Measurements from ENCODE around the gene AP4S1.
"Not testable (repeated sequence)": the region's sequence is repeated elsewhere in the genome, so short reads cannot be mapped to it uniquely, and the experiment has no call there.

The AP4S1 gene

GRCh38 chr14:31042893-31043292 is 17.4 kb downstream of the AP4S1 start:
- DNase-seq (ENCODE audit: low read depth in 2 of 2): not testable (repeated sequence)

DNA sequence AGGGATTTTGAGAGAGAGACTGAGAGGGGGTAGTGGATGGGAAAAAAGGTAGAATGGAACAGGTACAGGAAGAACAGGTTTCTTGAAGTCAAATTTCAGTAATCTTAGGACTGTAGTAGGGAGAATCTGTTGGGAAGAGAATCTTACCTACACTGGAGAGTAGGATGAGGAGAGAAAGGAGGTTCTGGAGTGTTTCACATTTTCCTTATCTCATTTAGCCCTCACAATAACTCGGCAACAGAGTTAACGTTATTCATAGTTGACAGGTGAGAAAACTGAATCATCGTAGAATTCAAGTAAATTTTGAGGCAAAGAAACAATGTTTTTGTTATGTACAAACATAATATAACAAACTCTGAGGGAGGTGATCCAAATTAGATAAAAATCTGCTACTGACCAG is 17.9 kb downstream of the AP4S1 start:
- no peak for DNase-seq (ENCODE audit: low read depth in 2 of 2)

DNA sequence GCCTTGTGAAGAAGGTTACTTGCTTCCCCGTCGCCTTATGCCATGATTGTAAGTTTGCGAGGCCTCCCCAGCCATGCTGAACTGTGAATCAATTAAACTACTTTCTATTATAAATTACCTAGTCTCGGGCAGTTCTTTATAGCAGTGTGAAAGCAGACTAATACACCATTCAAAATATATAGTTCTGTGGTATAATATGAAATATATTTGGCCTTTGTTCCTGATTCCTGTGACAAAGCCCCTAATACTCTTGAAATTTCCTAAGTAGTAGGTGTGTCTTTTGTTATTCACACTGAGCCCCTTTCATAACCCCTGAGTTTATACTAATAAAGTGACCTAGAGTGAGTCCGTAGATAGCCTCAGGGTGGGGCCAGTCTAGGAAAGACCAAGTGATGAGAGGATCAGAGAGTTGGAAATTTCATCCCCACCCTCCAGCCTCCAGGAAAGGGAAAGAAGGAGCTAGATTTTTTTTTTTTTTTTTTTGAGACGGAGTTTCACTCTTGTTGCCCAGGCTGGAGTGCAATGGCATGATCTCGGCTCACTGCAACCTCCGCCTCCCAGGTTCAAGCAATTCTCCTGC is 20.1 kb downstream of the AP4S1 start:
- DNase-seq (ENCODE audit: low read depth in 2 of 2): no peak

- no peak for DNase-seq (ENCODE audit: low read depth in 2 of 2)
Measured at GRCh38 chr14:31047503-31047902, 22.1 kb downstream of the AP4S1 start.

DNA sequence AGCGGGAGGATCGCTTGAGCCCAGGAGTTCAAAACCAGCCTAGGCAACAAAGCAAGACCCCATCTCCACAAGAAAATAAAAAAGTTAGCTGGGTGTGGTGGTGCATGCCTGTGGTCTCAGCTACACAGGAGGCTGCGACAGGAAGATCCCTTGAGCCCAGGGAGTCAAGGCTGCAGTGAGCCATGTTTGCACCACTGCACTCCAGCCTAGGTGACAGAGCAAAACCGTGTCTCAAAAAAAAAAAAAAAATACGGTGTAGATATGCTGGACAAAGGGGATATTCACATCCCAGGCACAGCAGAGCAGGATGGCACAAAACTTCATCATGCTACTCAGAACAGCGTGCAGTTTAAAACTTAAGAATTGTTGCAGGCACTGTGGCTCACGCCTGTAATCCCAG is 25.6 kb downstream of the AP4S1 start:
- DNase-seq (ENCODE audit: low read depth in 2 of 2): no peak

GRCh38 chr14:31051511-31051910 is 26.1 kb downstream of the AP4S1 start:
- no peak for DNase-seq (ENCODE audit: low read depth in 2 of 2)

DNA sequence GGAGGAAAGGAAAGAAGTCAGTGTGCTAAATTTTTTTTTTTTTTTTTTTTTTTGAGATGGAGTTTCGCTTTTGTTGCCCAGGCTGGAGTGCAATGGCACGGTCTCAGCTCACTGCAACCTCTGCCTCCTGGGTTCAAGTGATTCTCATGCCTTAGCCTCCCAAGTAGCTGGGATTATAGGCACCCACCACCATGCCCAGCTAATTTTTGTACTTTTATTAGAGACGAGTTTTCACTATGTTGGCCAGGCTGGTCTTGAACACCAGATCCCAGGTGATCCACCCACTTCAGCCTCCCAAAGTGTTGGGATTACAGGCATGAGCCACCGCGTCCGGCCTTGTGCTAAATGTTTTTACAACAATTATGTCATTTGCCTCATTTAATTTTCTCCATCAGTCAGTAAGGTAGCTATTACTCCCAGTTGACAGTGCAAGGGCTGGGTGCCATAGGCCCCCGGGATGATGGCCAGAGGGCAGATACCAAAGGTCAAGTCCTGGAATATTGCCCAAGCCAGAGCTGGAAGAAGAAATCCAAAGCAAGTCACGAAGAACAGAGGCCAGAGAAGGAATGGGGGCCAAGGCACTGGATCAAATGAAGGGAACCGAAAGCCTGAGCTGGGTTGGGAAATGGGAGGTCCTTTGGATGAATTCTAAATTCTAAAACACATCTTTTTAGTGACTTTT is 27.6 kb downstream of the AP4S1 start:
- DNase-seq (ENCODE audit: low read depth in 2 of 2): not testable (repeated sequence)

DNA sequence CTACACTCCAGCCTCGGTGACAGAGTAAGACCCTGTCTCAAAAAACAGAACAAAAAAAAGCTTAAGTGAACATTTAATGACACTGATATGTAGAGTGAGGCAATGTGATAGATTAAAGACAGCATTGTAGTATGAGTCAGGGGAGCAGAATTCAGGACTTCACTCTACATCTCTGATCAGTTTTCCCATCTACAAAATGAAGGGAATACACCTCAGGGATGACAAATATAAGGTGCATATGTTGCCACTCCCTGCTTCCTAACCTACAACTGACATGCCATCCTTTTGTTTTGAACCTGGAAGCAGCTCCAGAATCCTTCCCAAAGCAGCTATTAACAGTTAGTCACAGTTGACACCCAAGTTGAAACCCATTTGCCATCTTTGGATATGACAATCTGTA is 31.6 kb downstream of the AP4S1 start:
- DNase-seq (ENCODE audit: low read depth in 2 of 2): no peak

DNA sequence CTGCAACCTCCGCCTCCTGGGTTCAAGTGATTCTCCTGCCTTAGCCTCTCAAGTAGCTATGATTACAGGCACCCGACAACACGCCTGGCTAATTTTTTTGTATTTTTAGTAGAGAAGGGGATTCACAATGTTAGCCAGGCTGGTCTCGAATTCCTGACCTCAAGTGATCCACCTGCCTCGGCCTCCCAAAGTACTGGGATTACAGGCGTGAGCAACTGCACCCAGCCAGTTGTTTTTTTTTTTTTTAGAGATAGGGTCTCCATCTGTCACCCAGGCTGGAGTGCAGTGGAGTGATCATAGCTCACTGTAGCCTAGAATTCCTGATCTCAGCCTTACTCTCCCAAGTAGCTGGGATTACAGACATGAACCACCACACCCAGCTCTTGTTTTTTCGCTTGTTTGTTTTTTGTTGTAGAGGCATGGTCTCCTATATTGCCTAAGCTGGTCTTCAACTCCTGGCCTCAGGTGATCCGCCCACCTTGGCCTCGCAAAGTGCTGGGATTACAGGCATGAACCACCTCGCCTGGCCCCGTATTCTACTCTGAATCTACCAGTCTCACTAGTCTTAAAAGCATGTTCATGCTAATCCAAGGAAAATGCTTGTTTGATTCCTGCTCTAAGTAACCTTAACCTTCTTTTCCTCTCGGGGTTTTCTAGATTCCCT is 32.4 kb downstream of the AP4S1 start:
- DNase-seq (ENCODE audit: low read depth in 2 of 2): no peak

DNA sequence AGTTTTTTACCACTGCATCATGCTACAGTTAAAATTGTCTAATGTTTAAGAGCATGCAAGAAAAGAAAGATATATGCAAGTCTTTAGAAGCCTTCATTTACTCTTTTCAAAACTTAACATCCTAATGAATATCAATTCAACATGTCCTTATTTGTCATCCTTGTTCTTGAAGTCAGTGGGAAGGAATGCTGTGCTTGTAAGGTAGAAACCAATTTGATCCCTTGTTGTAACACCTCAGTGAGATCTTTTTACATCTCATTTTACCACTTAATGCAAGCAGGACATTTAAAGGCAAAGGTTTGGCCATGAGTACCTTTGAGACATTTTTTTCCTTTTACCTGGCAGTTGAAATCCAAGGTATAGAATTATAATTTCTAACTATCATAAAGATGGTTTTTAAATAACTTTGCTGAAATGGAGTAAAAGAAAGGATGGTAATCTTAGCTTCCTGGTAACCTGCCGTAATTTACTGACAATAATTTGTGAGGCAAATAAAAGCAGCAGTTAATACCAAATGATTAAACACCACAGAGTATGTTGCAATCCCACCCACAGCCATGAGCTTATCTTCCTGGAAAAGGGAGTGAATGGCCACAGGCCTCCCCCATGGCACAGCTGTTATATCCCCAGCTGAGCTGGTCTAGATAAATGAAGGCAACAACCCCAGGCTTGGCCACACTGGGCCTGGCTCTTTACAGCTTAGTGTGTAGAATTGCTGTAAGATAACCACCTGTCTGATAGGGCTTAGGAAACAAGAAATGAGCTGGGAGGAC is 33.9 kb downstream of the AP4S1 start:
- DNase-seq (ENCODE audit: low read depth in 2 of 2): no peak

GRCh38 chr14:31060253-31060875 is 34.9 kb downstream of the AP4S1 start:
- DNase-seq (ENCODE audit: low read depth in 2 of 2): no peak

GRCh38 chr14:31062908-31063307 is 37.5 kb downstream of the AP4S1 start:
- DNase-seq (ENCODE audit: low read depth in 2 of 2): not testable (repeated sequence)

DNA sequence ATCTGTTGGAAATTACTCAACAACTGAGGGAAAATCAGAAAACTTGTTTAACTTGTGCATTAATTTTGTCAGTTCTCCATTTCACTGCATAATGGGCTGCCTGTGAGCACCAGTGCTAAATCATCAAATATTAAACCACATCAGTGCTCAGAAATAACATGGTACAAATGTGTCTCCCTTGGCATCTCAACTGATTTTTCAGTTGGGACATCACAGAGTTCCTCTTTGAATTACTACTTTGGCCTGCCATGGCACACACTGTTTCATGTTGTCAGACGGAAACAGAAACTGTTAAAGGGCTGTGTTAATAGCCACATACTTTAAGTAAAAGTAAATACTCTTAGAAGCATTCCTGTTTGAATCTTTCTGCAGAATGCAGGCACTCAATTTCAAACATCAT is 42.8 kb downstream of the AP4S1 start:
- no peak for DNase-seq (ENCODE audit: low read depth in 2 of 2)

GRCh38 chr14:31069343-31069742 is 43.9 kb downstream of the AP4S1 start:
- no peak for DNase-seq (ENCODE audit: low read depth in 2 of 2)

DNA sequence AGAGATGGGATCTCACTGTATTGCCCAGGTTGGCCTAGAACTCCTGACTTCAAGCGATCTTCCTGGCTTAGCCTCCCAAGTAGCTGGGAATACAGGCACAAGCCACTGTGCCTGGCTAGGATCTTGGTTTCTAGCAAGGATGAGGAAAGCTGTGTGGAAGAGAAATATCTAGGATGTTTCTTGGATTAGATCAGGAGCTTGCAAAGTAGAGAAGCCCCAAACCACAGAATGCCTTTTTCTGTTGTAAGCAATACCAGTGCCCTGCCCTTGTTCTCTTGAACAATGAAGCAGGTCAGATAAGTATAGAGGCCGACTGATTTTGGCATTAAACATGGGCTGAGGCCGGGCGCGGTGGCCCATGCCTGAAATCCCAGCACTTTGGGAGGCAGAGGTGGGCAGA is 45.0 kb downstream of the AP4S1 start:
- no peak for DNase-seq (ENCODE audit: low read depth in 2 of 2)

- no peak for DNase-seq (ENCODE audit: low read depth in 2 of 2)
Measured at GRCh38 chr14:31071151-31071550, 45.7 kb downstream of the AP4S1 start.

DNA sequence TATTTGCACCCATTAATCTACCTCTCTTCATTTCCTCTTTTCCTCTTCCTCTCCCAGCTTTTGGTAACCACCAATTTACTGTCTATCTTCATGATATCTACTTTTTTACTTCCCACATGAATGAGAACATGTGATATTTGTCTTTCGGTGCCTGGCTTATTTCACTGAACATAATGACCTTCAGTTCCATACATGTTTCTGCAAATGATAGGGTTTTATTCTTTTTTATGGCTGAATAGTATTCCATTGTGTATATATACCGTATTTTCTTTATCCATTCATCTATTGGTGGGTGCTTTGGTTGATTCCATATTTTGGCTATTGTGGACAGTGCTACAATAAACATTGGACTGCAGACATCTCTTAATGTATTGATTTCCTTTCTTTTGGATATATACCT is 49.7 kb downstream of the AP4S1 start:
- DNase-seq (ENCODE audit: low read depth in 2 of 2): no peak

GRCh38 chr14:31078766-31079165 is 53.3 kb downstream of the AP4S1 start:
- no peak for DNase-seq (ENCODE audit: low read depth in 2 of 2)

DNA sequence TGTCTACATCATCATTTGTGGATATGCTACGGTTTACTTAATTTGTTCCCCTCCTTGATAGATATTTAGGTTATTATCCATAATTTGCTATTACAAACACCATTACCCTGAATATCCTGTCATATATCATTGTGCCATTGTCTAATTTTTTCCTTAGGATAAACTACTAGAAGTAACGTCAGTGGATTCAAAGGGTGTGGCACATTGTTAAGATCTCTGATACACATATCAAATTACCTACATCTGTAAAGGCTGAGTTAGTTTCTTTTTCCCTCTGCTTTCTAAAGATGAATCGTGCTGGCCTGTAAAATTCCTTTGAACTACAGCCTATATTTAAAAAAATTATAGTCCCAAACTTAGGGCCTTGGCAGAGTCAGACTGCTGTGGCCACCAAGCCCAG is 54.6 kb downstream of the AP4S1 start:
- no peak for DNase-seq (ENCODE audit: low read depth in 2 of 2)

DNA sequence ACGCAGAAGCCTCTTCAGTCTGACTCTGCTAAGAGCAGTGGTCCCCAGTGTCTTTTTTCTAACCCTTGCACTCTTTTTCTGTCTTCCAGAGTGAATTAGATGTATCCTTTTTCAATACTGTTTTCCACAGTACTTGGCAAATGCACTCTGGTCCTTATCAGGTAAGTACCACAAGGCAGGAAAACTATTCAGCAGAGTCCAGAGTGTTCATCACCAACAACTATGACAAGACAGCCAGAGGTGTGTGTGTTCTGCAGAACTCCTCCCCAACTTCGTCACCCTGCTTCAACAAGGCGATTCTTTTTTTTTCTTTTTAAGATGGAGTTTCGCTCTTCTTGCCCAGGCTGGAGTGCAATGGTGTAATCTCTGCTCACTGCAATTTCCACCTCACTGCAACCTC is 55.0 kb downstream of the AP4S1 start:
- no peak for DNase-seq (ENCODE audit: low read depth in 2 of 2)

- no peak for DNase-seq (ENCODE audit: low read depth in 2 of 2)
Measured at GRCh38 chr14:31083781-31084180, 58.3 kb downstream of the AP4S1 start.

DNA sequence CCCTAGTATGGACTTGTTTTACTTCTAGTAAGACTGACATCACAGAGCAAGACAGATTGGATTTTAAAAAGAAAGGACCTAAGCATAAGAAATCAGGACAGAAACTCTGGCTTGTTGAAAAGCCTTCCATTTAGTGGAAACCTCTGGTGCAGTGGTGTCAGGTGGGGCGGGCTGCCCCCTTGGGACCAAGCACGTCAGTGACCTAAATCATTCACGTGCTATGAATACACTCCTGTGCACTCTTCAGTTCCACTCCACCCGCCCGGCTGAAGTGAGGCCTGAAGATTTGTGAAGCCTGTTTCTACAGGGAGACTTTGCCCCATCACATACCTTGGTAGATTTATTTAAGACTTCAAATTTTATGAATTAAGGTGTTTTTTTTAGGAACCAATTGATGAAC is 58.9 kb downstream of the AP4S1 start:
- no peak for DNase-seq (ENCODE audit: low read depth in 2 of 2)

Data from stimulated activated CD4-positive, alpha-beta T cell treated with anti-CD3 and anti-CD28 coated beads, Interleukin-4, amount 100 ng/mL, for 48 hours (primary cell).